CD4-positive, CD25-positive, alpha-beta regulatory T cell (primary cell): ENCODE data around the gene LPAR3. TPM values are rescaled to one million over a fixed set of nuclear protein-coding genes. Genes with fewer than 3 reads are reported as not detected.

ENCODE experiments used
- ATAC-seq, 2 donors: fragments of 150-1000 bp; cut with Tn5 transposase; one replicate each; pipeline ENCODE4 v1.10.0; 2021; ENCODE audit warnings: low read depth in 2 of 2, moderate number of reproducible peaks in 2 of 2, moderate library complexity in 1 of 2
- DNase-seq, 3 donors: peaks; one replicate each; pipeline versions ENCODE4 v3.0.0 to v3.0.0-alpha.2; 2012 to 2022; ENCODE audit warnings: mixed read lengths in 1 of 3
- H3K27ac ChIP-seq: one replicate; pipeline ENCODE4 v1.7.0; 2013; ENCODE audit warnings: mild to moderate bottlenecking, low read length; ENCODE audit not compliant: insufficient read depth, poor library complexity, severe bottlenecking
- H3K27me3 ChIP-seq: one replicate; pipeline ENCODE4 v1.7.0; 2013; ENCODE audit warnings: low read length; ENCODE audit not compliant: control insufficient read depth, insufficient read depth
- H3K36me3 ChIP-seq: one replicate; pipeline ENCODE4 v1.7.0; 2013; ENCODE audit warnings: mild to moderate bottlenecking, low read length, moderate library complexity; ENCODE audit not compliant: control insufficient read depth, insufficient read depth
- H3K4me1 ChIP-seq: 2 replicates; pipeline ENCODE4 v1.7.0; 2013; ENCODE audit warnings: mild to moderate bottlenecking, low read length; ENCODE audit not compliant: insufficient read depth, control insufficient read depth, poor library complexity, severe bottlenecking
- H3K4me3 ChIP-seq: one replicate; pipeline ENCODE4 v1.7.0; 2013; ENCODE audit warnings: low read depth, mild to moderate bottlenecking, low read length, moderate library complexity
- H3K9me3 ChIP-seq, 2 experiments: 1 replicate in 1 of 2; 2 replicates in 1 of 2; pipeline ENCODE4 v1.7.0; 2013; ENCODE audit warnings: low read length in 2 of 2, mild to moderate bottlenecking in 1 of 2, moderate library complexity in 1 of 2; ENCODE audit not compliant: control insufficient read depth in 2 of 2
- H3K27ac Mint-ChIP-seq, 3 donors: one replicate each; pipeline ENCODE4 v1.8.0; 2020 to 2022; ENCODE audit warnings: mild to moderate bottlenecking in 3 of 3, mixed read lengths in 3 of 3, moderate library complexity in 2 of 3
- H3K27me3 Mint-ChIP-seq: one replicate; pipeline ENCODE4 v1.8.0; 2022; ENCODE audit warnings: mild to moderate bottlenecking, mixed read lengths
- H3K36me3 Mint-ChIP-seq: one replicate; pipeline ENCODE4 v1.8.0; 2020; ENCODE audit warnings: mixed read lengths
- H3K4me1 Mint-ChIP-seq, 4 donors: one replicate each; pipeline ENCODE4 v1.8.0; 2020 to 2022; ENCODE audit warnings: mixed read lengths in 4 of 4, mild to moderate bottlenecking in 1 of 4
- H3K4me3 Mint-ChIP-seq, 4 donors: one replicate each; pipeline ENCODE4 v1.8.0; 2020 to 2022; ENCODE audit warnings: mild to moderate bottlenecking in 4 of 4, mixed read lengths in 4 of 4, moderate library complexity in 3 of 4
- H3K9me3 Mint-ChIP-seq, 7 donors: one replicate each; pipeline ENCODE4 v1.8.0; 2020 to 2022; ENCODE audit warnings: mixed read lengths in 7 of 7, mild to moderate bottlenecking in 3 of 7, moderate library complexity in 2 of 7
- polyA plus RNA-seq, 4 donors: library from polyadenylated mRNA; unstranded; fragments of 300-500 nt; fragmentation: Illumina TruSeq; gene quantifications; one replicate each; pipeline ENCODE4 v1.2.3, GENCODE V29; 2021
- total RNA-seq: library from RNA; stranded (reverse); gene quantifications from one replicate; pipeline ENCODE4 v1.2.3, GENCODE V29; 2022

Gene LPAR3
- total RNA-seq, result 0.32 TPM
- not detected for polyA plus RNA-seq

DNA sequence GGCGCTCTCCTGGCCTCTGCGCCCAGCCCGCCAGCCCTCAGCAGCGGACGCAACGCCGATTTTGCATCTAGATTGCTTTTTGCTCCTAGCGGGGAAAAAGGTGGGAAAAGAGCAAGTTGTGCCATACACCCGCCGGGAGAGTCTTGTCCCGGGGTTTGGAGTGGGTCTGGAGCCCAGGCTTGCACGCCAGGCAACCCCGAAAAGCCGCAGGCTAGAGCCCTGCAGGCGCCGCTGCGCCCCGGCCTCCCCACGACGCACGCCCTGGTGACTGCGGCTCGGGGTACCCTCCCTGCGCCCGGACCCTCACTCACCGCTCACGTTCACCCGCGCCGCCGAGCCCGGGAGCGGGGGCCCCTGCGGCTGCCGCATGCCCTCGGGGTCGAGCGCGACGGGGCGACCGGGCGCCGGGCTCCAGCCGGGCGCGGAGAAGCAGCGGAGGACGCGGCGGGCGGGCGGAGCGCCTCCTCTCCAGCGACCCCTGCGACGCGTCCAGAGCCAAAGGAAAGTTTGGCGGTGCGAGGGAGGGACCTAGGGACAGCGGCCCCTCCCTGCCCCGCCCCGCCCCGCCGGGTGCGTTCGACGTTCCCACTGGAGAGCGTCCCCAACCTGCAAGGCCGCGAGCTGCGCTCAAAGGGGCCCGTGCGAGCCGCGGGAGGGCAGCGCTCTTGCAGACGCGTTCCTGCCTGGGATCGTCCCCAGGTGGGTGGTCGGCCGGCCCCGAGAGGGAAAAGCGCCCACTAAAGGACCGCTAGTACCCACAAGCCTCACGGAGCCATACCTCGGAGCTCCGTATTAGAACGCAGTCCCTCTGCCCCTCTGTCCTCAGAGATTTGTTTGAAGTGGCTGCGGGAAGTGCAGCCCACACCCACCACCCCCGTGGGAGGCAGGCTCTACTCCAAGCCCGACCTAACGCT, at the start of gene LPAR3:
LPAR3 (minus strand) TSS at position 502 of the 914 bp plus-strand sequence. CDS start 27,086 bp downstream, outside the sequence.
- ATAC-seq, result no peak
- DNase-seq, result peak in 1 of 3 donors; percentile 19

GRCh38 chr1:84941843-84942242, 48.8 kb upstream of the LPAR3 start:
- DNase-seq (no peak), ATAC-seq (no peak)
- Mint-ChIP-seq H3K4me1 (peaks cover 8 to 14% (median 10%) of the 10 kb centered on the region in 4 donors), H3K36me3 (peaks cover 3% of the 10 kb centered on the region), H3K27ac (no peak overlapping the region), H3K27me3 (peaks cover 33% of the 10 kb centered on the region), H3K4me3 (no peak overlapping the region), H3K9me3 (no peaks in the 10 kb centered on the region)
- peaks cover 11% of the 10 kb centered on the region for H3K4me1 ChIP-seq
- H3K36me3 ChIP-seq, result no peaks in the 10 kb centered on the region
- H3K4me3 ChIP-seq, result no peak overlapping the region
- H3K9me3 ChIP-seq, result no peaks in the 10 kb centered on the region
- H3K27ac ChIP-seq, result no peak overlapping the region
- peaks cover 8% of the 10 kb centered on the region for H3K27me3 ChIP-seq

More for the DNA sequence above, at the start of gene LPAR3:
- H3K9me3 ChIP-seq, result no peaks in the 10 kb centered on the region
- H3K27me3 Mint-ChIP-seq, result peaks cover 47% of the 10 kb centered on the region
- peak within 1 kb of the TSS in 3 of 4 donors; percentile 38 to 79 (median 67) for H3K4me3 Mint-ChIP-seq
- H3K9me3 Mint-ChIP-seq, result peaks cover 0 to 2% (median 0%) of the 10 kb centered on the region in 7 donors
- H3K36me3 Mint-ChIP-seq, result no peaks in the 10 kb centered on the region
- H3K36me3 ChIP-seq, result no peaks in the 10 kb centered on the region
- no peak within 1 kb of the TSS for H3K27ac ChIP-seq
- no peak within 1 kb of the TSS for H3K4me3 ChIP-seq
- peaks cover 21% of the 10 kb centered on the region for H3K27me3 ChIP-seq
- peaks cover 4 to 17% (median 8%) of the 10 kb centered on the region in 4 donors for H3K4me1 Mint-ChIP-seq
- H3K4me1 ChIP-seq, result no peaks in the 10 kb centered on the region
- H3K27ac Mint-ChIP-seq, result no peak within 1 kb of the TSS

DNA sequence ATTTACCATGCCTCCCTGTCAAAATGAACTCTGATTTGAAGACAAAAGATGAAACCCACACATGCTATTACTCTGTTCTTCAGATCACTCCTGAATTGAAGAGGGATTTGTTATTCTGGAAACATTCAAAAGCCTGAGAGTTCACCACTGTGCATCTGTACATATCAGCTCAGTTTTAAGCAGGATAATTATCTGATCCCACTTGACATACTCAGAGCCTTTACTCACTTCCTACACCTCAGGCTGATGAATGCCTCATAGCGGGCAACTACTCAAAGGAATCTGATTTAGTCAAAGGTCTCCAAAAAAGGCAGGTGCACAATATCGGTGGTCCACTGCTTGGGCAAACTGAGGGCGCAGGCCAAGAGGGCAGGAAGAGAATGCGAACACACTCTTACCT, 47.5 kb upstream of the LPAR3 start:
- peaks cover 39% of the 10 kb centered on the region for H3K27me3 Mint-ChIP-seq
- H3K27me3 ChIP-seq, result peaks cover 8% of the 10 kb centered on the region
- no peak for ATAC-seq
- no peaks in the 10 kb centered on the region for H3K9me3 ChIP-seq
- peak overlapping the region in 1 of 3 donors; percentile 79 for H3K27ac Mint-ChIP-seq
- no peak overlapping the region for H3K4me3 ChIP-seq
- H3K4me1 ChIP-seq, result peaks cover 6% of the 10 kb centered on the region
- H3K9me3 Mint-ChIP-seq, result no peaks in the 10 kb centered on the region
- H3K27ac ChIP-seq, result no peak overlapping the region
- DNase-seq, result no peak
- H3K36me3 ChIP-seq, result no peaks in the 10 kb centered on the region
- H3K36me3 Mint-ChIP-seq, result peaks cover 3% of the 10 kb centered on the region
- H3K4me3 Mint-ChIP-seq, result no peak overlapping the region
- peaks cover 7 to 10% (median 9%) of the 10 kb centered on the region in 4 donors for H3K4me1 Mint-ChIP-seq

DNA sequence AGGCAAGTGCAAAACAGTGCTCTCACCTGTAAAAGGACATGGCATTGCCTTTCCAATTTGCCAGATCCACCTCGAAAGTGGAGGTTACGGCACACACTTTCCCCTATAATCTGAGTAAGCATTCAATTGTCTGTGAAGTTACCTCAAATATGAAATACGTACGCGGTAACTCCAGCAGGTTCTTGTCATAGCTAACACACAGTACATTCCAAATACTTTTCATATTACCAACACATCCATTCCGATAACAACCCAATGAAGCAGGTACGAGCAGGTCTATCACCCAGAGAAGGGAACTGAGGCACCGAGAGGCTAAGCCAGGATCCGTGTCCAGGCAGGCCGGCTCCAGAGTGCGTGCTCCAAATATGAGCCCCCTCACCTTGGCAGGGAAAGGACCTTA, 46.8 kb upstream of the LPAR3 start:
- Histone ChIP-seq H3K9me3 (no peaks in the 10 kb centered on the region), H3K27ac (no peak overlapping the region), H3K27me3 (peaks cover 8% of the 10 kb centered on the region), H3K4me1 (peaks cover 4% of the 10 kb centered on the region), H3K4me3 (no peak overlapping the region), H3K36me3 (no peaks in the 10 kb centered on the region)
- peaks cover 1 to 6% (median 4%) of the 10 kb centered on the region in 4 donors for H3K4me1 Mint-ChIP-seq
- DNase-seq (no peak), ATAC-seq (no peak)
- no peak overlapping the region for H3K27ac Mint-ChIP-seq
- peaks cover 32% of the 10 kb centered on the region for H3K27me3 Mint-ChIP-seq
- peaks cover 3% of the 10 kb centered on the region for H3K36me3 Mint-ChIP-seq
- no peak overlapping the region for H3K4me3 Mint-ChIP-seq
- H3K9me3 Mint-ChIP-seq, result no peaks in the 10 kb centered on the region

GRCh38 chr1:84939151-84939550, 46.1 kb upstream of the LPAR3 start:
- no peak overlapping the region for H3K4me3 Mint-ChIP-seq
- H3K27me3 Mint-ChIP-seq, result peaks cover 27% of the 10 kb centered on the region
- no peak for ATAC-seq

DNA sequence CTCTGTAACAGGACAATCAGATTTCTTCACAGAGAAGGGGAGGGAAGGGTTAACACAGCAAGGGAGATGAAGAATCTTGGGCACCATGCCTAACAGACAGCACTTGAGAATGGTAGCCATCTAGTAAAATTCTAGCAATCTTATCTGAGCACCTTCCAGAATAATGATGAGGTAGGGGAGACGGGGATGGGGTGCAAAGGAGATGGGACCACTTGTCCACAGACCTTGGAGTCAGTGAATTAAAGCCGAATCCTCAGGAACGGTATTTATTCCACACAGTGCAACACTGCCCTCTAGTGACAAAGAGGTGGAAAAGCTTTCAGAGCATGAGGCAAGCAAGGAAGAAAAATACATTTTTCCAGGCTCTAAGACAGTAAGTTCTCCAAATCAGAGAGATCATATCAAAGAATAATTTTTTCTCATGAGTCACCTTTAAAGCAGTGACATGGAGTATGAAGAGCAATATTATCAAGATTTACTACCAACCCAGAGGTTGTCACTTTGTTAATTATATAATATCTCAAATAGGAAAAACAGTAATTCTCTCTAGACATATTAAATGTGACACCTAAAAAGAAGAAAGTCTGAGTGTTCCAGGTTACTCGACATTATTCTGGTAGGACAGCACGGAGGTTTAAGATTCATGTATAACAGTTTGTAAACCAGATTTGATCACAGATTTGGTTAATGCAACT, 43.3 kb upstream of the LPAR3 start:
- H3K4me1 ChIP-seq, result no peaks in the 10 kb centered on the region
- ATAC-seq (peak; percentile 76 to 81), DNase-seq (peak; percentile 18 to 70 (median 57))
- Mint-ChIP-seq H3K36me3 (no peaks in the 10 kb centered on the region), H3K27ac (no peak overlapping the region), H3K4me1 (peaks cover 0 to 4% (median 1%) of the 10 kb centered on the region in 4 donors), H3K27me3 (peaks cover 19% of the 10 kb centered on the region), H3K9me3 (no peaks in the 10 kb centered on the region), H3K4me3 (peak overlapping the region in 1 of 4 donors; percentile 39)
- no peaks in the 10 kb centered on the region for H3K36me3 ChIP-seq
- no peak overlapping the region for H3K27ac ChIP-seq
- peaks cover 12% of the 10 kb centered on the region for H3K27me3 ChIP-seq
- H3K4me3 ChIP-seq, result no peak overlapping the region
- H3K9me3 ChIP-seq, result no peaks in the 10 kb centered on the region

More at GRCh38 chr1:84939151-84939550, 46.1 kb upstream of the LPAR3 start:
- H3K27me3 ChIP-seq, result peaks cover 10% of the 10 kb centered on the region
- H3K9me3 ChIP-seq, result no peaks in the 10 kb centered on the region
- H3K27ac ChIP-seq, result no peak overlapping the region
- H3K4me3 ChIP-seq, result no peak overlapping the region
- H3K4me1 ChIP-seq, result no peaks in the 10 kb centered on the region
- Mint-ChIP-seq H3K9me3 (no peaks in the 10 kb centered on the region), H3K4me1 (peaks cover 0 to 4% (median 1%) of the 10 kb centered on the region in 4 donors), H3K27ac (no peak overlapping the region), H3K36me3 (peaks cover 3% of the 10 kb centered on the region)
- no peak for DNase-seq
- no peaks in the 10 kb centered on the region for H3K36me3 ChIP-seq

DNA sequence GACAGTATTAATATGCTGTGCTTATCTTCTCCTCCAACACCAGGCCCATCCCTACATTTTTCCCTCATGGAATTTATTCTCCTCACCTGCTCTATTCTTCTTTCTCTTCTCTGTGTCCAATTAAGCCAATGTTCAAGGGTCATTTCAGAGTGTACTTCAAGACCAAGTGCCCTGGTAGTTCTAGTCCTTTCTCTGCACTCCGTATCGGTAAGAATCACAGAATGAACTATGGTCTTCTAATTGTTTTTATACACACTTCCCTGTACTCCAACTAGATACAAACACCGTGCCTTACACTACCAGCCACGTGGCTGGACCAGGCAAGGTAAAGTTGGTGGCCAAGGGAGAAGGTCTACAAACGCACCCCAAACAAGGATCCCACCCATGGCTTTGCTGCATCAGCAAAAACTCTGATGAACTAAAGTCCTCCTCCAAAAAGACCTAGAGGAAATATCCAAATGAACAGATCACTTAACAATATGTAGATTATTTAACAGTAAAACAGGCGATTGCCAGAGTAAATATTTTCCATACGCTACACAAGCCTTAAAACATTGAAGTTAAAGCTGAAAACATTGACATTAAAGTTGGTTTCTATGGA, 40.1 kb upstream of the LPAR3 start:
- Mint-ChIP-seq H3K36me3 (no peaks in the 10 kb centered on the region), H3K27me3 (peaks cover 23% of the 10 kb centered on the region), H3K4me3 (no peak overlapping the region), H3K9me3 (peaks cover 0 to 1% (median 0%) of the 10 kb centered on the region in 7 donors), H3K4me1 (peaks cover 0 to 12% (median 4%) of the 10 kb centered on the region in 4 donors), H3K27ac (no peak overlapping the region)
- Histone ChIP-seq H3K27ac (no peak overlapping the region), H3K9me3 (no peaks in the 10 kb centered on the region), H3K4me1 (no peaks in the 10 kb centered on the region), H3K27me3 (peaks cover 10% of the 10 kb centered on the region), H3K36me3 (no peaks in the 10 kb centered on the region), H3K4me3 (no peak overlapping the region)
- DNase-seq, result no peak
- no peak for ATAC-seq
